Right renal cortex interstitium (tissue), 3 donors: ENCODE results near the gene TMEM222. TPM values are rescaled to one million over a fixed set of nuclear protein-coding genes. Genes with fewer than 3 reads are reported as not detected.
"Not testable (repeated sequence)": the region's sequence is repeated elsewhere in the genome, so short reads cannot be mapped to it uniquely, and the experiment has no call there.

Experiments used
- DNase-seq, 3 donors: peaks; one replicate each; pipeline ENCODE4 v3.0.0-alpha.2; 2013; ENCODE audit warnings: low read depth in 3 of 3, low spot score in 2 of 3
- polyA plus RNA-seq, 3 donors: library from polyadenylated mRNA; unstranded; fragments of 120-200 nt; gene quantifications; one replicate each; pipeline ENCODE4 v1.2.1, GENCODE V29; 2013; ENCODE audit not compliant: insufficient read length in 3 of 3

TMEM222 gene
- polyA plus RNA-seq, 3 donors, result 37.5 to 39.0 (median 39.0) TPM

DNA sequence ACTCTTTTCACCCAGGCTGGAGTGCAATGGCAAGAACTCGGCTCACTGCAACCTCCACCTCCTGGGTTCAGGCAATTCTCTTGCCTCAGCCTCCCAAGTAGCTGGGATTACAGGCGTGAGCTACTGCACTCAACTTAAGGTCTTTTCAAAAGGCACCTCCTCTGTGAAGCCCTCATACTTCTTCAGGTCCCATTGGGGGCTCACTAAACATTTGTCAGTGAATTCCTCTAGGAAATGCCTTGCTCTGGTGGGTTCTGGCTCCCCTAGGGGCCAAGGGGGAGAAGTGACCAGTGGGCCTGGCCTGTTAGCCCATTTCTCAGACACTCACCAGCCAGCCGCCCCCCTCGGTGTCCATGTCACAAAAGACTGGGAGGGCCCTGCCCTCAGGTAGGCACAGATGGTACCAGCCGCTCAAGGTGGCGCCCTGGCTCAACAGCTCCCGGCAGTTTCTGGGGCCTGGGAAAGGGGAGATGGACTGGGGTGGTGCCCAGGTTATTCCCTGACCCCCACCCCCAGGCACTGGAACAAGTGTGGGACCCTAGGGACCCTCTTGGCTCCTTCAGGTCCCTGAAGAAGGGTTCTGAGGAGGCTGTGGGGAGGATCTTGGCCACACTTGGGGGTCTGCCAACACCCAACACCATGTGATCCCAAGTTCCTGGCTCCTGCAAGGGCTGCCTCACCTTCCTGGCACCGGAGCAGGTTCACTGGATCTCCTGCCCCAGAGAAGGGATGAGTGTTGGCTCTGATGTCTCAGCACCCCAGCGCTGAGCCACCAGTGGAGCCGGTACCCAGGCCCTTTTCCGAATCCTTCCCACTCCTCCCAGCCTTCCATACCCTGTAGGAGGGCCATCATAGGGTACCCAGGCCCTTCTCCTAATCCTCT is 51.1 kb downstream of the TMEM222 start:
- no peak for DNase-seq

DNA sequence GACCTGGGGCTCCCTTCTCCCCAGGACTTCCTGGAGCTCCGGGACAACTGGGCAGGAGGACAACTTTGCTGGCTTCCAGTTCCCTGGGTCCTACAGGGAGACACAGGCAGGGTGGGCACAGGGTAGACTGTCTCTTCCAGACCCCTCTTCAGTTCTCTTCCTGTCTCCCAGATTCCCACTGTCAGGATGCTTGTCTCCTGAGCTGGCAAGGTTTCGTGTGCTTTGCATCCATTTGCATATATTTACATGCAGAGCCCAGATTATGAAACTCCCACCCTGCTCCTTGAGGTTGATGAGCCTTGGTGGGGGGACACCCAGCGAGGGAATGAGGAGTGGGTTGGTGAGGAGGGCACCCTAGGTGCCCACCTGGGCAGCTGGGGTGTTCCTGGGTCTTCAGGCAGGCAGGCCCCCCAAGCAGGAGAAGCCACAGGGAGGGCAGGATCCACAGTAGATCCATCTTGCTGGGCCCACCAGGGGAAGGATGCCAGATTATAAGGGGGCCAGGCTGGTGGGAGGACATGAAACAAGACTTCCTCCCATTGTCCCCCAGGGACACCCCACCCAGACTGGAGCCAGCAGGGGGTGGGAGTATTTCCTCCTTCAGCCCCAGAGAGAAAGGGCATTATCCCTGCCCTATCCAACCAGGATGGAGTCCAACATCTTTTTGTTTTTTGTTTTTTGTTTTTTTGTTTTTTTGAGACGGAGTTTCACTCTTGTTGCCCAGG is 52.6 kb downstream of the TMEM222 start, which contains the start of gene FCN3:
Gene FCN3, minus strand, starts transcription at position 463 of the 725 bp plus-strand sequence. Its CDS starts 6 bp downstream, at position 457.
- no peak for DNase-seq

DNA sequence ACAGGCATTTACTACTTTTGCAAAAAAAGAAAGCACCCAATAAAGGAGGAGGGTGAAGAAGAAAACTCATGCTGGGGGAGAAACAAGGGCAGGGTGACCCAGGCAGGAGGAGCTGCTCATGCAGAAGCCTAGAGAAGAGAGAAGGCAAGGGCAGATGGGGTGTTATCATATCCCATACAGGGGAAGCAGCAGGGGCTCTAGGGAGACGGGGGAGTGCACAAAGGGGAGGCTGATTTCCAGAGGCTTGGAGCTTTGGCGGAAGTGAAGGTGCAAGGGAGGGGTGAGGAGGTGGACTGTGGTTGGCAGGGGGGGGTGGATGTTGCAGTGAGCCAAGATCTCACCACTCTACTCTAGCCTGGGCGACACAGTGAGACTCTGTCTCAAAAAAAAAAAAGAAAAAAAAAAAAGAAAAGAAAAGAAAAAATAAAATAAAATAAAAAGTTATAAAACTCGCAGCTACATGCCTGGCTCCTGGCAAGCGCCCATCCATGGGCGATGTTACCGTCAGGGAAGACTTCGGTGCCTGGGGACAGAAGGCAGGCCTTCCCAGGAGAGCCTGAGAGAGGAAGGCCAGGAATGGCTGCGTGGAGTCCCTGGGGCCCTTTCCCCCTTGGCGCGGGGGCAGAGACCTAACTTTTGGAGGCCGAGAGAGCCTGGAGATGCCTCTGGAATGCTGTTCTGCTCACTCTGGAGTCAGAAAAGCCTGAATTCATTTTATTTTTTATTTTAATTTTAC is 56.0 kb downstream of the TMEM222 start:
- DNase-seq, result no peak

DNA sequence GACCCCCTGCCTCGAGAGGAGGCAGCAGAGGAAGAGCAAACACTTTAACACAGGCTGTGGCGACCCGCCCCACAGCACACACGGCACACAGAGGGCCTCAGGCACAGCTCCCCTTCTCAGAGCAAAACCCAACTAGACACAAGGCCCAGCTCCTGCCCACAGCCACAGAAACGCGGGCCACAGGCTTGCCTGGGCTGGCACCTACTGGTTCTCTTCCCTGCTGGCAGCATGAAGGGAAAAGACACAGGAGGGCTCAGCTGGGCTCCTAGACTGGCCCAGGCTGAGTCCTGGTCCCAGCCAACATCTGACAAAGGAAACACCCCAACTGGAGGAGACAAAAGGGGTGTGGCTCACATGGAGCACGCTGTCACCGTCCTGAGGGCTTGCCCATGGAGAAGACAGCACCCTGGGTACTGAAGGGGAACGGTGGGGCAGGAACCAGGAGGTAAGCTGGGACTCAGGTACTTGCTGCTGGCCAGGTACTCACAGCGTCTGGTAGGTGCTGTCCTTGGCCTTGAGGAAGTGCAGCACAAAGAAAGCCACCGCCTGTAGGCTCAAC is 57.7 kb downstream of the TMEM222 start:
- DNase-seq, result no peak

DNA sequence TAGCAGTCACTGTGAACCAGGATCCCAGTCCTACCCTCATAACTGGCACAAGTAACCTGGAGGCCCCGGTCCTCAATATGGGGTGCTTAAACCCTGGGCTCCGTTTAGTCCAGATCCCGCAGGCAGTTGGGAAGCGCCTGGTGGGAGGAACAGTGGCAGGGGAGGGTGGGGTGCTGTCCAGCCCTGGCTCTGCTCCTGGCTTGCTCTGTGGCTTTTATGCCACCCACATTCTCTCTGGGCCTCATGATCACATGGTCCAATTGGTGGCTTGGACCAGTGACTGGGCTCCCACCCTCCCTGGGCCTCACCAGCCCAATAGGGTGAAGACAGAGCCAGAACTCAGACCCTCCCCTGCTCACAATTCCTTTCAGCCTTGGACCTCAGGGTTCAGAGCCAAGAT is 58.3 kb downstream of the TMEM222 start:
- no peak for DNase-seq

DNA sequence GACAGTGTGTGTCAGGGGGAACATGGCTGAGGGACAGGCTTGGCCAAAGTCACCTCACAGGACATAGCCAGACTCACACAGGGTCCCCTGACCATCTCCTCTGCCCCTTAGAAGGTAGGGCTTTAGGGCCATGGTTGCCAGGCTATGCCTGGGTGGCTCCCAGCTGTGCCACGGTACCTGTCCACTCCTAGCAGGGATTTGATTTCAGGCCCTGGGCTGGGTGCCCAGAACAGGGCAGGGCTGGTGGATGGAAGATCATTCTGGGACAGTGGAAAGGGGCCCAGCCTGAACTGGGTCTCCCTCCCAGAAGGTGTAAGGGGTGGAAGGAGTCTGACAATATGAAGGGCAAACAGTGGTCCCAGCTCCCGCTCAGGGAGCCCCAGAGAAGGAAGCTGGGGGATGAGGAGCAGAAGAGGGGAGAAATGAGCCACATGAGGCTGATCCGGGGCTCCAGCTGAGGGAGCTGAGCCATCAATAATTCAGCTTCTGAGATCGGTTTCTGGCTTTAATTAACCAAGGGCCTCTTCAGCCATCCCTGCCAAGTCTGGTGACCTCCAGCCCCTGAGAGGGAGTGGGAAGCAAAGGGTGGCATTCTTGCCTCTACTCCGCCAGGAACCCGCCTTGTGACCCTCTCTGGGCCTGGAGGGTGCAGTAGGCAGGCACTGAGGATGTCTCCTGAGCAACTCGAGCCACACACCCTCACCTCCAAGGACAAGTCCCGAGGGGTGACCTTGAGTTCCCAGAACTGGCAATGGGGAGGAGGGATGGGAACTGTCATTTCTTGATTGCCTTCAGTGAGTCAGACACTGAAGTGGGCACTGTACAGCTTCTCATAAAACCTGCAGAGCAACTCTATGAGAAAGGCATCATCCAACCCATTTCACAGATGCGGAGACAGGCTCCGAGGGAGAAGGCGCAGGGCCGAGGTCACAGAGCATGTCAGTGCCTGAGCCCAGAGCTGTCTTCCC is 59.1 kb downstream of the TMEM222 start:
- no peak for DNase-seq

DNA sequence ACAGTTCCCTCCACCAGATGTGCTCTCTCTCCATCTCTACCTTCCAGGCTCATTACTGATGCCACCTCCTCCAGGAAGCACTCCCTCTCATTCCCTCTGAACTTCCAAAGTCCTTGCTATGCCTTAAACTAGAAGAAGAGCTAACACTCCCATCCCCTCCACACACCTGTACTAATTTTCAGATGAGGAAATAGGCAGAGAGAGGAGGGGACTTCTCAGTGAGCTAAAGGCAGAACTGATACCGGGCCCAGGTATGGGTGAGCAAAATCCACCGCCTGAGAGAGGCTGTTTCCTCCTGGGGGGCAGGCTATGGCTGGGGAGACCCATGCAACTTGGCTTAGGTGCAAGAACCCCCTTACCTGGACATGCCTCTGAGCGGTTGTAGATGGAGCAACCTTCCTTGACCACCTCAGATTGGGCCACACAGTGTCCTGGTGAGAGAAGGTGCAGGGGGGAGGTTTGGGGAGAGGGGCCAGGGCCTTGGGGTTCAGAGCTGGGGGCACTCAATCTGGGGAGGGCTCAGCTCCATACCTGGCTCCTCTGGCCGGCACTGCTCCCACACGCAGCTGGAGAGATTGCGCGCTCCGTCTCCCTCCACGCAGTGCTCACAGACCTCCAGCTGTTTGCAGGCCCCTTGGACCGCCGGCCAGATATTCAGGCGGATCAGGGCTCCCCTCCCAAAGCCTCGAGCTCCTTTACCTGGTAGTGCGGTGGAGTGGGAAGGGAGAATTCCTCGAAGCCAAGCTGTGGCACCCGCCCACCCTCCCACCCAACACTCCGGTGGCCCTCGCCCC is 60.2 kb downstream of the TMEM222 start:
- no peak for DNase-seq

DNA sequence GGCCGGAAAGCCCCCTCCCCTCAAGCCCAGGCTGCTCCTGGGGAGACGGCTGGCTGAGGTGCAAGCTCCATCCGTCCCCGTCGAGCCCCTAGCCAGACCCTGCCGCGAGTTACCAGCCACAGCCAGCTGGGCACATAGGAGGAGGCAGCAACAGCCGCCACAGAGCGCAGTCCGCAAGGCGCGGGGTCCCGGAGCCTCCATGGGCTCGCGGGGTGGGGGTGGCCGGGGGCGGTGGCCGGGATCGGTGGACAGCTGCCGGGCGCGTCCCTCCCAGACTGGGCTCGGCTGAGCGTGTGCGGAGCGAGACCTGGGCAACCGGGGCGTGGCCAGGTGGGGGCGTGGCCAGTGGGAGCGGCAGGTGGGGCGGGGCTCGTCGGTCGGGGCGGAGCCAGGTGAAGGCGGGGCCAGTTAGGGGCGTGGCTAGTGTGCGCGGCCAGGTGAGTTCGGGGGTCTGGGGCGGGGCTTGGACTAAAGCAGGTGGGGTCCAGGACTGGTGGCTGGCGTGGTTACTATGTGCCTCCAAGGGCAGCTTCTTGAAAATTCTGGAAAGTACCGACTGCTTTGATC is 61.2 kb downstream of the TMEM222 start, which contains the start of gene CD164L2:
Gene CD164L2, minus strand, starts transcription at position 295 of the 567 bp plus-strand sequence. Its CDS starts 94 bp downstream, at position 201.
- DNase-seq, result no peak

DNA sequence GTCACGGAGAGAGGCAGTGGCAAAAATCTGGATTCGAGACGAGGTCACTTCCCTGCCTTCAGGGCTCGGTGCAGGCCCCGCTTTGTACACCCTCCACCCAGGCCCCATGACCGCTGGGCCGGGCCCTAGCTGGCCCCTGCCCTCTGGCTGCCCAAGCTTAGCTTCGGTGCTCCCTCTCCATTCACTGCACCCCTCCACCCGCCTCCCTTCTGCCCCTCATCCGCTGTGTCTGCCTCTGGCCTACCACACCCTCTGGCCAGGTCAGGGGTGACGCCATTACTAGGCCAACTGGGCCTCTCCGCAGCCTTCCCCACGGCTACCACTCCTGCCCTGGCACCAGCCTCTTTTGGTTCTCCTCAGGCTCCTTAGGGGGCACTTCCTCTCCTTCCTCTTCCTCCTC is 61.7 kb downstream of the TMEM222 start:
- no peak for DNase-seq

DNA sequence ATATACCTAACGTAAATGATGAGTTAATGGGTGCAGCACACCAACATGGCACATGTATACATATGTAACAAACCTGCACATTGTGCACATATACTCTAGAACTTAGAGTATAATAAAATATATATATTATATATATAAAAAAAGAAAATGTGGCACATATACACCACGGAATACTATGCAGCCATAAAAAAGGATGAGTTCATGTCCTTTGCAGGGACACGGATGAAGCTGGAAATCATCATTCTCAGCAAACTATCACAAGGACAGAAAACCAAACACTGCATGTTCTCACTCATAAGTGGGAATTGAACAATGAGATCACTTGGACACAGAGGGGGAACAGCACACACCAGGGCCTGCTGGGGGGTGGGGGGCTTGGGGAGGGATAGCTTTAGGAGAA is 62.8 kb downstream of the TMEM222 start:
- not testable (repeated sequence) for DNase-seq

Other genes with a start within 250 kb of the TMEM222 start
- 10 to 100 TPM; 19.6 to 23.0 (median 20.0) TPM for gene SLC9A1, start 167.0 kb upstream of the TMEM222 start, polyA plus RNA-seq
- gene WDTC1, start 87.5 kb upstream of the TMEM222 start, polyA plus RNA-seq, result 10 to 100 TPM; 38.8 to 43.2 (median 40.3) TPM
- gene SYTL1, start 19.9 kb downstream of the TMEM222 start, polyA plus RNA-seq, result 1 to 10 TPM; 6.6 to 8.3 (median 6.7) TPM
- gene MAP3K6, start 44.8 kb downstream of the TMEM222 start, polyA plus RNA-seq, result 1 to 10 TPM; 6.8 to 9.3 (median 7.6) TPM
- gene FCN3, start 52.7 kb downstream of the TMEM222 start, polyA plus RNA-seq, result 1 to 10 TPM; 1.6 to 2.5 (median 1.9) TPM
- under 1 TPM; 0.11 to 0.35 (median 0.25) TPM for gene CD164L2, start 61.2 kb downstream of the TMEM222 start, polyA plus RNA-seq
- gene GPR3, start 70.5 kb downstream of the TMEM222 start, polyA plus RNA-seq, result under 1 TPM; 0.64 to 1.00 (median 0.98) TPM
- 100 to 1,000 TPM; 134 to 154 (median 140) TPM for gene WASF2, start 168.0 kb downstream of the TMEM222 start, polyA plus RNA-seq